ENCODE data around the gene SRM.
"Not testable (repeated sequence)": the region's sequence is repeated elsewhere in the genome, so short reads cannot be mapped to it uniquely, and the experiment has no call there.

SRM gene

DNA sequence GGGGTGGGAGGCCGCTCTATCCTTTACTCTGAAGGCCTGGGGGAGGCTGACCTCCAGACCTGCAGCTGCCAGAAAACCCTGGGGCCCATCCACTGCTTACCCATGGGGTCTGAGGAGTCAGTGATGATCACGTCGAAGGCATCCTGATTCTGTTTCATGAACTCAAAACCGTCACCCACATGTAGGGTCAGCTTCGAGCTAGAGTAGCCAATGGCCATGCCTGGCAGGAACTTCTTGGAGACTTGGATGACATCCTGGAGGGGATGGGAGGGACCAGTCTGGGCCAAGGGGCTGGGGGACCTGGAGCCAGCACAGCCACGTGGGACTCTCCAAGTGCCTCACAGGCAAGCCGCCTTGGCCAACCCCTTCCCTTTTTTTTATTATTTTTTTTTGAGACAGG, 3.3 kb downstream of the SRM start:
- H3K4me3 Mint-ChIP-seq: no peak overlapping the region
- H3K36me3 Mint-ChIP-seq: peaks cover 2% of the 10 kb centered on the region
- H3K27ac Mint-ChIP-seq: no peak overlapping the region
- H3K9me3 Mint-ChIP-seq (ENCODE audit: low read depth): no peaks in the 10 kb centered on the region
- H3K4me1 Mint-ChIP-seq (ENCODE audit: low read depth): peaks cover 17% of the 10 kb centered on the region
- H3K27me3 Mint-ChIP-seq: no peaks in the 10 kb centered on the region

DNA sequence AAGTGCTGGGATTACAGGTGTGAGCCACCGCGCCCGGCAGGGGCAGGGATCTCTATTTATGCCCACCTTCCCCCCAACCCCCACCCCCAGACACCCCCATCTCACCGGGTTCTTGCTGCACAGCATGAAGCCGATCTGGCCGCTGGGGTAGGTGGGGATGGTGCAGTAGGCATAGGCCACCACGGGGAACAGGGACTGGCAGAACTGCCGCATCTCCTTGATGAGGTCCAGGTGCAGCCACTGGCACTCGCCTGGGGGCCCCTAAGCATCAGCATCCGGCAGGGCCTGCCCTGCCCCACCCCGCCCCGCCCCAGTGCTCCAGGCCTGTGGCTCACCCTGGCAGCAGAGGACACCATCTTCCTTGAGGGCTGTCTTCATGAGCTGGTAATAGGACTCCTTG, 4.1 kb downstream of the SRM start:
- Mint-ChIP-seq H3K4me1 (ENCODE audit: low read depth) (peaks cover 12% of the 10 kb centered on the region), H3K27me3 (no peaks in the 10 kb centered on the region), H3K4me3 (no peak overlapping the region), H3K9me3 (ENCODE audit: low read depth) (no peaks in the 10 kb centered on the region), H3K36me3 (peaks cover 2% of the 10 kb centered on the region), H3K27ac (no peak overlapping the region)

DNA sequence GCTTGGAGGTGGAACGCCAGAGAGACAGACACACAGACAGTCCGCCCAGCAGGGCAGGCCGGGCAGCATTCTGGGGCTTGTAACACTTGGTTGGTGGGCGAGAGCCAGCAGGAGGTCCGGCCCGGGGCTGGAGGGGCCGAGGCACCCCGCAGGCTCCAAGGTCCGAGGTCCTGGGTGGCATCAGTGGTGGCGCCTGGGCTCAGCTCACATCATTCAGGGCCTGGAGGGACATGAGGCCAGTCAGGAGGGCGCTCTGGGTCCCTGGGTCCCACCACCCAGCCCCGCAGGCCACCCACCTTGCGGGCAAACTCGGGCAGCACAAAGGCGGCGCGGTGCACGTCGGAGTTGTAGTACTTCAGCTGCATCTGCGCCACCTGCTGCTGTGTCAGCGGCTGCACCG, 5.2 kb downstream of the SRM start:
- Mint-ChIP-seq H3K4me3 (no peak overlapping the region), H3K27ac (no peak overlapping the region), H3K27me3 (no peaks in the 10 kb centered on the region), H3K4me1 (ENCODE audit: low read depth) (peaks cover 10% of the 10 kb centered on the region), H3K36me3 (peaks cover 2% of the 10 kb centered on the region), H3K9me3 (ENCODE audit: low read depth) (no peaks in the 10 kb centered on the region)

DNA sequence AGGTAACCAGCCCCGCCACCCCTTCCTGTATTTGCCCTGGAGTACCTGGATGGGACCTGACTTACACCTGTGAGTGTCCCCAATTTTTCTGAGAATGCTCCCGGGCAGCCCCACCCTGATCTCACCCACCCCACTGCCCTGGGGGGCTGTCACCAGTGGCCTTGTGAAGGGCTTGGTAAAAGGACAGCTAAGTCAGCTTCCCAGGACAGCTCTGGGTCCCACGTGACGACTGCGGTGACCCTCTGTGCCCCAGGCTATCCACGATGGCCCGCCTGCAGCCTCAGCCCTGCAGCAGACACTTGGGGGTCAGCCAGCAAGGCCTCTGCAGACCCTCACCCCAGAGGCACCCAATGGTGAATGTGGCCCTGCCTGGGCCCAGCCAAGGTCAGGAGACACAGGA, 5.6 kb downstream of the SRM start:
- Mint-ChIP-seq H3K4me1 (ENCODE audit: low read depth) (peaks cover 10% of the 10 kb centered on the region), H3K4me3 (no peak overlapping the region), H3K27me3 (no peaks in the 10 kb centered on the region), H3K9me3 (ENCODE audit: low read depth) (no peaks in the 10 kb centered on the region), H3K27ac (no peak overlapping the region), H3K36me3 (peaks cover 2% of the 10 kb centered on the region)

DNA sequence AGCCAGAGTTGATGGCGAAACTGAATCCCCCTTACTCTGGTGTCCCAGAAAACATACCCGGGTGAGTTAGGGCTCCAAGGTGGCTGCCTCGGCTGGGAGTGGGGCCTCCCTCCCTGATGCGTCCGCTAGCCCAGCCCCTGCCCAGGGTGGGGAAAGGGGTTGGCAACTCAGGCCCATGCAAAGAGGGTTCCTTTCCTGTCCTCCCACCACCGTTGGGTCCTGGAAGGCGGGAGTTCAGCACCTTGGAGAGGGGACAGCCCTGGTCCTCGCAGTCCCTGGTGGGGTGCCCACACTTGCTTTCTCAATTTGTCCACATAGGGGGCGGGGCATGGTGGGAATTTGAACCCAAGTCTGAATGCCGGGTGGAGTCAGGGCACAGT, 6.1 kb downstream of the SRM start:
- Mint-ChIP-seq H3K9me3 (ENCODE audit: low read depth) (no peaks in the 10 kb centered on the region), H3K27ac (no peak overlapping the region), H3K4me3 (no peak overlapping the region), H3K36me3 (peaks cover 2% of the 10 kb centered on the region), H3K4me1 (ENCODE audit: low read depth) (peaks cover 10% of the 10 kb centered on the region), H3K27me3 (no peaks in the 10 kb centered on the region)

DNA sequence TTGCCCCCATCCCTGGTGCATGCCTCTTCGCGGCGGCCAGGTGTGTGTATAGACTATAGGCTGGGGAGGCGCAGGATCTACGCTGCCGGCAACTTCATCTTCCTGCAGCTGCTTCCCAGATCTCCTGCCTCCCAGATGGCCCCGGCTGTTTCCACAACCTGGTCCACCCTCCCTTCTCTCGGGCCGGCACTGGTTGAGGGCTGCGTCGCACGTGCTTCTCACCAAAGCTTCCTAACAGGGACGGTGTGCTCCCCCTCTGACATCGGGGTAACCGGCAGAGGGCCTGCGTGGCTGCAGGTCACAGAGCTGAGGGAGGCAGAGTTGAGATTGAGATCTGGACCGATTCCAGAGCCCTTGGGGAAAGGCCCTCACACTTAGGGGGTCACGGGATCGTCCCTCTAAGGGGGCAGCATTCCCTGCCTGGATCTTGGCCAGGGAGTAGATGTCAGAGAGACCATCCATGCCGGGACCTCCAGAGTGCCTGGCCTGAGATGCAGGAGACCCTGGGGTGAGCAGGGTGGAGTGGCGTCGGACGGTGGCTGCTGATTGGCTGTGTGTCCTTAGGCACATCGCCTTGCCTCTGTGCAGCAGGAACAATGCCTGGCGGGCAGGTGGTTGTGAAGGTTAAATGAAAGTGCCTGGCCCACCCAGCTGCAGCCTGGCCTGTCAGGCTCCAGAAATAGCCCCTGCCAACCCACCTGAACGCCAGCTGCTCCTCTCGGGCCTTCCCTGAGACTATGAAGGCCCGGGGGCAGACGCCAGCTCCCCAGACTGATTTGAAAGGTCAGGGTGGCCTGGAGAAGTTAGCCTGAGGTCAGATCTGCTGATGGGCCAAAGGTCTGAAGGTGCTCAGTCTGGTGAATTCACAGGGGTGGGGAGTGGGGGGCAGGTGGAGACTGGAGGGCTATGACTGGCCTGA, 6.7 kb downstream of the SRM start:
- Mint-ChIP-seq H3K27me3 (no peaks in the 10 kb centered on the region), H3K36me3 (peaks cover 2% of the 10 kb centered on the region), H3K27ac (no peak overlapping the region), H3K4me3 (no peak overlapping the region), H3K4me1 (ENCODE audit: low read depth) (peaks cover 7% of the 10 kb centered on the region), H3K9me3 (ENCODE audit: low read depth) (no peaks in the 10 kb centered on the region)

DNA sequence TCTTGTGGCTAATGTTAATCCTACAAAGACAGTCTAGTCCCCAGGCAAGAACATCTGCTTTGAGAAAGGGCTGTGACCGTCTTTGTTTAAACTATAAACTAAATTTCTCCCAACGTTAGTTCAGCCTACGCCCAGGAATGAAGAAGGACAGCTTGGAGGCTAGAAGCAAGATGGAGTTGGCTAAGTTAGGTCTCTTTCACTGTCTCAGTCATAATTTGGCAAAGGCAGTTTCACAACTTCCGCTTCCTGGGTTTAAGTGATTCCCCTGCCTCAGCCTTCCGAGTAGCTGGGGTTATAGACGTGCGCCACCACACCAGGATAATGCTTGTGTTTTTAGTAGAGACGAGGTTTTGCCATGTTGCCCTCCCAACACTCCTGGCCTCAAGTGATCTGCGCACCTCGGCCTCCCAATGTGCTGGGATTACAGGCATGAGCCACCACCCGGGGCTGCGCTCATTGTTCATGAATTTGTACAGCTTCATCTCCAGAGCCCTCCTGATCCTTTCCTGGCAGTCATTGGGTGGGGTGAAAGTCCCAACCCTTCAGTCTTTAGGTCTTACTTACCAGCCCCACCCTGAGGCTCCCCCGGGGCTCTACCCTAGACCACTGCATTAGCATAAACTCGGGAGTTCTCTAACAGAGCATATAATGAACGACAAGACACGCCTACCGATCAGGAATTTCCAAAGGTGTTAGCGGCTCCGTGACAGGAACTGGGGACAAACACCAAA, 7.9 kb downstream of the SRM start:
- no peak overlapping the region for H3K27ac Mint-ChIP-seq

DNA sequence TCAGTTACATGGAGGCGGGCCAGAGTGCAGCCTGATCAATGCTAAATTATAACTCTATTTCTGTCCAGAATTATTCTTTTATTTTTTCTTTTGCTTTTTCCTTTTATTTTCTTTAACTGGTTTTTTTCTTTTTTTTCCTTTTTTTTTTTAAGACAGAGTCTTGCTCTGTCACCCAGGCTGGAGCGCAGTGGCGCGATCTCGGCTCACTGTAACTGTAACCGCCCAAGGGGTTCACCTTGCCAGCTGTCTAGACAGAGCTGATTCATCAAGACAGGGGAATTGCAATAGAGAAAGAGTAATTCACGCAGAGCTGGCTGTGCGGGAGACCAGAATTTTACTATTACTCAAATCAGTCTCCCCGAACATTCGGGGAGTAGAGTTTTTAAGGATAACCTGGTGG, 8.7 kb downstream of the SRM start:
- not testable (repeated sequence) for H3K4me3 Mint-ChIP-seq; H3K27me3 Mint-ChIP-seq; H3K36me3 Mint-ChIP-seq; H3K4me1 Mint-ChIP-seq (ENCODE audit: low read depth); H3K27ac Mint-ChIP-seq; H3K9me3 Mint-ChIP-seq (ENCODE audit: low read depth)

More for the DNA sequence above, 7.9 kb downstream of the SRM start:
- Mint-ChIP-seq H3K4me3 (no peak overlapping the region), H3K36me3 (peaks cover 2% of the 10 kb centered on the region), H3K27me3 (no peaks in the 10 kb centered on the region), H3K4me1 (ENCODE audit: low read depth) (peaks cover 4% of the 10 kb centered on the region), H3K9me3 (ENCODE audit: low read depth) (no peaks in the 10 kb centered on the region)

DNA sequence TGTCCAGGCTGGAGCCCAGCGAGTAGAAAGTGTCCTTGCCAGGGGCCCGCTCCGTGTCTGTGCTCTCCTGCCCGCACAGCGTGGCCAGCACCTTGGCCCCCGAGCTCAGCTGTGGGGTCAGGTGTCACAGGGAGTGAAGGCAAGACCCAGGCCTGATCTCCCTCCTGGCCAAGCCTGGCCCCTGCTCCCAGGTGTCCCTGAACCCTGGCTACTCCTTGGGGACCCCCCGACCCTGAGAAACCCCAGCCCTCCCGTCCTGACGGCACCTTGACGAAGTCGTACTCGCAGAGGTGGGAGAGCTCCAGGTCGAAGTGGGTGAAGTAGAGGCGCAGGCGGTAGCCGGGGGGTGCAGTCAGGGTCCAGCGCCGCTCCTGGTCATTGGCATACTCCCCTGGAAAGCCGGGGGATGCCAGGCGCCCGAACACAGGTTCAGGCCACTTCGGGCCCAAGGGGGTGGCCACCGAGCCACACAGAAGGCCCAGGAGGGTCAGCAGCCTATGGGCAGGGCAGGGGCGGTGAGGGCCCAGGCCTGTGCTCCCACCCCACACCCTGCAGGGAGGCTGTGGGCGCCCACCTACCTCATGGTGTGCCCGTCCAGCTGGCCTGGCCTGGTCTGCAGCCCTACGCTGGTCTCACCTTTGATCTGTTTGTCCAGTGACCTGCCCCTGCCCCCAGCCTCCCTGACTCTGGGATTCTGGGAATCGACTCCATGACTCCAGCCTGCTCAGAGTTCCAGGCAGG, 13.0 kb downstream of the SRM start, which contains the start of gene MASP2:
Gene MASP2 (minus strand): TSS at position 615 of the 741 bp plus-strand sequence. CDS start 32 bp downstream, at position 583.
- no peaks in the 10 kb centered on the region for H3K27me3 Mint-ChIP-seq
- no peaks in the 10 kb centered on the region for H3K9me3 Mint-ChIP-seq (ENCODE audit: low read depth)
- no peak within 1 kb of the TSS for H3K27ac Mint-ChIP-seq
- no peaks in the 10 kb centered on the region for H3K4me1 Mint-ChIP-seq (ENCODE audit: low read depth)
- H3K4me3 Mint-ChIP-seq: no peak within 1 kb of the TSS
- no peaks in the 10 kb centered on the region for H3K36me3 Mint-ChIP-seq

DNA sequence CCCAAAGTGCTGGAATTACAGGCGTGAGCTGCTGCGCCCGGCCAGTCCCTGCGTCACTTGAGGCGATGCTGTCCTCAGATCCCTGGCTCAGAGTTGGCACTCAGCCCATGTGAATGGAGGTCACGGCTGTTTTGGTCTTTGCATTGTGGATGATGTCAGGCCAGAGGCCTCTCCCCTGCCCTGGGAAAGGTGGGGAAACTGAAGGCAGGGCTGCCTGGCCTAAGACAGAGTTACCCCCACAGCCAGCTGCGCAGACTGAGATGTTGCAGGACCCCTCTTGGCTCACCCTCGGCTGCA, 13.6 kb downstream of the SRM start:
- H3K27me3 Mint-ChIP-seq: no peaks in the 10 kb centered on the region
- no peak overlapping the region for H3K27ac Mint-ChIP-seq
- H3K9me3 Mint-ChIP-seq (ENCODE audit: low read depth): no peaks in the 10 kb centered on the region
- H3K36me3 Mint-ChIP-seq: no peaks in the 10 kb centered on the region
- no peaks in the 10 kb centered on the region for H3K4me1 Mint-ChIP-seq (ENCODE audit: low read depth)
- H3K4me3 Mint-ChIP-seq: no peak overlapping the region

DNA sequence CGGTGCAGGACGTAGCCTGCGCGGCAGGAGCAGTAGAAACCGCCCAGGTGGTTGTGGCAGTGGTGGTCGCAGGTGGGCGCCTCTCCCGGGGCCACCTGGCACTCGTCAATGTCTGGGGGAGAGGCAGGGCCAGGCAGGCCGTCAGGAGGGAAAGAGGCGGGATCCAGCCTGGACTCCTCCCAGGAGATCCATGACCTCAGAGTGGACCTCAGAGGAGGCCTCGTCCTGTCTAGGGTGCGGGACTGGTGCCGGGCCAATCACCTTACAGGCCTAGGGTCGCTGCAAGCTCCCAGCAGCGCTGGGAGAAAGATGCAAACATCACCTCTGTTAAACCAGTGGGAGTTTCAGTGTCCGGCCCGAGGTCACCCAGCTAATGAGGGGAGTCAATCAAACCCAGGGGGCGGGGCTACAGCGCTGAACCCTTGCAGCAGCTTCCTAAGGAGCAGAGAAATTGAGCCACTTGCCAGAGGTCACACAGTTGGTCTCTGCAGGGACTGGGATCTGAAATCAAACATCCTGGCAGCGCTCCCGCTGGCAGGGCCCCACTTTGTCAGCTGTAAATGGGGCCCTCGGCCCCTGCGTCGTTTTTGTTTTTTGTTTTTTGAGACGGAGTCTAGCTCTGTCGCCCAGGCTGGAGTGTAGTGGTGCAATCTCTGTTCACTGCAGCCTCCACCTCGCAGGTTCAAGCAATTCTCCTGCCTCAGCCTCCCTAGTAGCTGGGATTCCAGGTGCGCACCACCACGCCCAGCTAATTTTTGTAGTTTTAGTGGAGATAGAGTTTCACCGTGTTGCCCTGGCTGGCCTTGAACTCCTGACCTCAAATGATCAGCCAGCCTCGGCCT, 14.2 kb downstream of the SRM start:
- Mint-ChIP-seq H3K27ac (no peak overlapping the region), H3K36me3 (no peaks in the 10 kb centered on the region), H3K9me3 (ENCODE audit: low read depth) (no peaks in the 10 kb centered on the region), H3K27me3 (no peaks in the 10 kb centered on the region), H3K4me3 (no peak overlapping the region), H3K4me1 (ENCODE audit: low read depth) (no peaks in the 10 kb centered on the region)

DNA sequence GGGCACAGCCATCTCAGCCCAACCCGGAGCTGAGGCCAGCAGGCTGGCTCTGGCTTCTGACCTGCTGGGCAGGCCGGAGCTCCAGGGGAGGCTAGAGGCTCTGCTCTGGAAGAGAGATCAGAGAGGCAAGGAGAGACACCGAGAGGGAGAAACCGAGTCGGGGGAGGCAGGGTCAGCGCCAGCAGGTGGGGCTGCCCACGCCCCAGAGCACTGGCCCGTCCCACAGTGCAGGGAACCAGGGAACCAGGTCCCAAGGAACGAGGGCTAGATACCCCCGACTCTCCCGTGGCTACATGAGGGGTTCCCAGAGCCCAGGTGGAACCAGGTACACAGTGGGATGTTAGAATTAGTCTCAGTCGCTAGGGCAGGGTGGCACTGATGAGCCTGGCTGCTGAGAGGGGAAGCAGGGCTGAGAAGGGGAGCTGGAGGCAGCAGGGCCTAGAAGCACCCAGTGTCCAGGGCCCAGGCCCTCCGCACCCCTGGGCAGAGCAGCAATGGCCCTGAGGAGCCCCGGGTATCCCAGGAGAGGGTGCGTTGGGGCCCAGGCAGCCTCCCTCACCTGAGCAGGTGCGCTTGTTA, 14.9 kb downstream of the SRM start:
- no peak overlapping the region for H3K27ac Mint-ChIP-seq
- no peaks in the 10 kb centered on the region for H3K36me3 Mint-ChIP-seq
- no peaks in the 10 kb centered on the region for H3K4me1 Mint-ChIP-seq (ENCODE audit: low read depth)
- H3K9me3 Mint-ChIP-seq (ENCODE audit: low read depth): no peaks in the 10 kb centered on the region
- no peaks in the 10 kb centered on the region for H3K27me3 Mint-ChIP-seq
- no peak overlapping the region for H3K4me3 Mint-ChIP-seq

DNA sequence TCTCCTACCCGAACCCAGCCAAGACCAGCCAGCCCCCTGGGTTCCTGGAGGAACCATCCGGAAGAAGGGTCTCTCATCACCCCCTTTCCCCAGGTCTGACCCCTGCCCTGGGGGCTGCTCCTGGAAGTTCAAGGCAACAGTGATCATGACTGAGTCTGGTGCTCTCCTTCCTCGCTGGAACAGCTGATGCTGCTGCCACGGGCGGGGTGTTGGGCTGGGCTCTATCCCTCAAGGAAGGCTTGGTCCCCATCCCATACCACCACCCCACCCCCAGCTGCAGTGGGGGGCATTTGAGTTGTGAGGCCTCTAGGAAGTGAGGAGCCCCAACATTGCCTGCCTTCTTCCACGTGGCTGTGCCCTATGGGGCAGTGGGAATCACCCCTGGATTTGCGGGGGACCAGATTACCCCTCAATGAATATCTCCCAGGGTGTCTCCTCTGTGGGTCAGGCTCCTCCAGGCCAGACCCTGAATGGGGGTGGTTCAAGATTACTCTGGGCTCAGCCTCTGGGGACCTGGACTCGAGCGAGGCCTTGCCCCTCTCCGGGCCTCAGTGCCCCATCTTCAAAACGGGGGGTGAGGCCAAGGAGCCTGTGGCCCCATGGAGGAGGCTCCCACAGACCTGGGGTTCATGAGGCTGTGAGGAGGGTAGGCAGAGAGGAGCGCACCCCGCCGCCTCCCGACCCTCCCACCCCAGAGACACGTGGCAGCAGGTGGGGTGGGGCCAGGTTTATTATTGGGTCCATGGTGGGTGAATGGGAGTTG, 15.6 kb downstream of the SRM start:
- no peaks in the 10 kb centered on the region for H3K4me1 Mint-ChIP-seq (ENCODE audit: low read depth)
- no peaks in the 10 kb centered on the region for H3K36me3 Mint-ChIP-seq
- H3K27me3 Mint-ChIP-seq: no peaks in the 10 kb centered on the region
- no peak overlapping the region for H3K27ac Mint-ChIP-seq
- H3K9me3 Mint-ChIP-seq (ENCODE audit: low read depth): no peaks in the 10 kb centered on the region
- no peak overlapping the region for H3K4me3 Mint-ChIP-seq
